Measurements from ENCODE around the gene ADGRG3.

The ADGRG3 gene

DNA sequence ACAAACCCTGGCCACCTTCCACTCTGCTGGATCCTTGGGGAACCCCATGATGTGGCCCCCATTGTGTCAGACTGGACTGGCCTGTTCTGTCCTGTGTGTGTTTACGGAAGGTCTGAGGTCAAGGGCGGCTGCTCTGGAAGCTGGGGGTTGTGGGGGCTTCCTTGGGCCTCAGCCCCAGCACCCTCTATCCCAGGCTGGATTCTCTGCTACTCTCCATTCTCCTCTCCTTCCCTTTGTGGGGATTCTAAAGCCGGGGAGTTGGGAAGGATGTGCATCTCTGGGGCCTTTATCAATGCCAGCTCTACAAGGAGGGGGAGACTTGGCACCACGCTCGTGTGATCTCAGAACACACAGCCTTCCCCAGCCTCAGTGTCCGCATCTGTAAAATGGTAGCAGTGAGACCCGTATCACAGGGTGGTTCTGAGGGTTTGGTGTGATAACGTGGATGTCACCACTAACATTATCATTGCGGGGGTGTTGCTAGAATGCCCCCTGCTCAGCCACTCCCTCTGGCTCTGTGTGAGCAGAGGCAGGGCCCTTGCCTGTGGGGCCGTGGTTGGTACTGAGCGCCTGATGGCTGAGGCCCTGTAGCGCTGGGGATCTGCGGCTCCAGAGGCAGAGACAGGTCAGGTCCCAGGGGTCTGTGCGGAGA lies 21.6 kb upstream of the ADGRG3 start:
- DNase-seq: no peak

DNA sequence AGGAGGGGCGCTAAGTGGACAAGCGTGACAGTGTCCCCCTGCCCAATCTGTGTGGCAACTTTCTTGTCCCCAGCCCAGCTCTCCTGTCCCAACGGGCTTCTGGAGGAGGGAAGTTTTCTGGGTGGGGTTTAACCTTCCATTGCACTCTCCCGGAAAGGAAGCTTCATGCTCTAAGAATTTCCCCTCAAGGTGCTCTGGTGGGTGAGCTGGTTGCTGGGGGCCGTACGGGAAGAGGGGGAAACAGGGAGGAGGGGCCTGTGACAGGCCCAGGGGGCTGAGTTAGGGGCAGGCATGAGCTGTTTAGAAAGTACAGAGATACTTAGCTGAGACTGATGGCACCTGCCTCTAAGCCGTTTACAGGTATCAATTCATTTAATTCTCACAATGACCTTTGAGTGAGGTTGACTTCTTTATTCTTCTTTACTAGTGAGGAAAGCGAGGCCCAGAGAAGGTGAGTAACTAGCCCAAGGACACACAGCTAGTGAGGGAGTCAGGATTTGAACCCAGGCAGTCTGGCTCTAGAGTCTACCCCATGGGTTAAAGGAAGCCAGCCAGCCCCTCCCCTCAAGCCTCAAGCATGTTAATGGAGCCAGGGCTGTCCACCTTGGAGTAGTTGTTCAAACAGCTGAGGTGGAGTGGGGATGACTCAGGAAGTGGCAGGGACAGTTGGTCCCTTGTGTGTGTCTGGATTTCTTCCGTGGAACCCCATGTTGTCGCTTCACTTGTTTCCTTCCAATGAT lies 20.8 kb upstream of the ADGRG3 start:
- no peak for DNase-seq

DNA sequence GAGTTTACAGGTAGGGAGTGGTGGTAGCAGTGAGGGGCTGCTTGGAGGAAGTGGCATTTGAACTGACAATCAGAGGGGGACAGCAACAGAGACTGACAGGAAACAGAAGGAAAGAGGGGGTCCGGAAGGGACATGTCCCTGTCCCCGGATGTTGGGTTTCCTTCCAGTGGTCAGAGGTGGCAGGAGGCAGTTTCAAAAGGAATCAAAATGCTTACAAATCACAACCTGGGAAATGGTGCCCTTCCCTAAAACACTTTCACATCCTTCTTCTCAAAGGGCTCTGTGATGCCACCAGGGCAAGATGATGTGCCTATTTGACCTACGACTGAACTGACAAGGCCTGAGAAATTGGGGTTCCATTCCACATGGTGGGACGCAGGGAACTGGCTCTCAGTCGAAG lies 20.0 kb upstream of the ADGRG3 start:
- no peak for DNase-seq

DNA sequence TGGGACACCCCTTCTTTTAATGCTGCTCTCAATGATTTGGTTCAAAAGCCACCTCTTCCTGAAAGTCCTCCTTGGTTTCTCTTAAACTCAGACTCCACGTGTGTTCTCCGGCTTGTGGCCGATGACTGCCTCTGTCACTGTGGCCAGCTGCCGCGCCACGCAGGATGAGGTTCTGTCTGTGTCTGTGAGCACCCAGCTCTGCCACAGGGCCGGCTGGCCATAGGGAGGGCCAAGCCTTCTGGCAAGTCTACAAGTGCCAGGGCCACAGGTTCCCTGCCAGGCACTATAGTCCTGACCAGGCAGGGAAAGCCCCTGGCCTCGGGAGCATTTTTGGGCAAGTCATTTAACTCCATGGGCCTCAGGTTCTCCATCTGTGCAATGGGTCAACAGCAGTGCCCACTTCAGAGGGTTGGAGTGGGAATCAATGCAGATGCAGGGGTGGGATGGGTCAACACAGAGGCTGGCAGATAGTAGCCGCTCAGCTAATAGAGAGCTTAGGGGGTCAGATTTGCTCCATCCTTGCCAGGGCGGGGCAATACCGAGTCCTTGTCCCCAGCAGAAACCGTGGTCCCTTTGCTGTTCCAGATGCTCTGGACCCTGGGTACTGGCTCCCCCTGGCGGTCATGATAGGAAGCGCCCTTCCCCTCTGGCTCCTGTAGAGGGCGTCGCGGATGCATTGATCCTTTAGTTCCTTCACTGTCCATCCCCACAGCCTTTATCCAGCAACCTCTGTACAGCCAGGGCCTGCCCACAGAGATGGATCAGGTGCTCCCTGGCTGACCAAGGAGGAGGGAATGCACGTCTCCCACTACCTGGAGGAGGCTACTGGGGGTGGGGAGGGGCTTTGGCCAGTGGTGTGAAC lies 19.3 kb upstream of the ADGRG3 start:
- peak; percentile 79 for DNase-seq

DNA sequence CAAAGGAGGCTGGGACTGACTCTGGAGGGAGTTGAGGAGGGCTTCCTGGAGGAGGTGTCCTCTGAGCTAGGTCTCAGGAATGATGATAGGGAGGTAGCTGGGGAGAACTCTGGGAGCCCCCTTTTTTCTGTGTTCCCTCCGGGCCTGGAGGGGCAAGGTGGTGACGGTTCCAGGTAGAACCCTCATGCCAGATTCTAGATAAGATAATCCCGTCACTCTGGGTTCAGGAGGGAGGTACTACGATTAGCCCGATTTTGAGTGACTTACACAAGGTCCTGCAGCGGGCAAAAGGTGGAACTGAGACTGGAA lies 18.7 kb upstream of the ADGRG3 start:
- no peak for DNase-seq

DNA sequence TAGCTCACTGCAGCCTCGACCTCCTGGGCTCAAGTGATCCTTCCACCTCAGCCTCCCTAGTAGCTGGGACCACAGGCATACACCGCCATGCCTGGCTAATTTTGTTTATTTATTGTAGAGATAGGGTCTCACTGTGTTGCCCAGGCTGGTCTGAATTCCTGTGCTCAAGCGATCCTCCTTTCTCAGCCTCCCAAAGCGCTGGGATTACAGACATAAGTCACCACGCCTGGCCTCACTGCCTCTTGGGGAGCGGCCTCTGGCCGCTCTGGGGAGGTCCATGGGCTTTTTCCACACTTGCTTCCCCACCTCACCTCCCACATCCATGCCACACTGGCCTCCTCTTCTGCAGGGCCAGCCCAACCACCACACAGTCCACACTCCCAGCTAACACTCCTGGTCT lies 18.3 kb upstream of the ADGRG3 start:
- no peak for DNase-seq

DNA sequence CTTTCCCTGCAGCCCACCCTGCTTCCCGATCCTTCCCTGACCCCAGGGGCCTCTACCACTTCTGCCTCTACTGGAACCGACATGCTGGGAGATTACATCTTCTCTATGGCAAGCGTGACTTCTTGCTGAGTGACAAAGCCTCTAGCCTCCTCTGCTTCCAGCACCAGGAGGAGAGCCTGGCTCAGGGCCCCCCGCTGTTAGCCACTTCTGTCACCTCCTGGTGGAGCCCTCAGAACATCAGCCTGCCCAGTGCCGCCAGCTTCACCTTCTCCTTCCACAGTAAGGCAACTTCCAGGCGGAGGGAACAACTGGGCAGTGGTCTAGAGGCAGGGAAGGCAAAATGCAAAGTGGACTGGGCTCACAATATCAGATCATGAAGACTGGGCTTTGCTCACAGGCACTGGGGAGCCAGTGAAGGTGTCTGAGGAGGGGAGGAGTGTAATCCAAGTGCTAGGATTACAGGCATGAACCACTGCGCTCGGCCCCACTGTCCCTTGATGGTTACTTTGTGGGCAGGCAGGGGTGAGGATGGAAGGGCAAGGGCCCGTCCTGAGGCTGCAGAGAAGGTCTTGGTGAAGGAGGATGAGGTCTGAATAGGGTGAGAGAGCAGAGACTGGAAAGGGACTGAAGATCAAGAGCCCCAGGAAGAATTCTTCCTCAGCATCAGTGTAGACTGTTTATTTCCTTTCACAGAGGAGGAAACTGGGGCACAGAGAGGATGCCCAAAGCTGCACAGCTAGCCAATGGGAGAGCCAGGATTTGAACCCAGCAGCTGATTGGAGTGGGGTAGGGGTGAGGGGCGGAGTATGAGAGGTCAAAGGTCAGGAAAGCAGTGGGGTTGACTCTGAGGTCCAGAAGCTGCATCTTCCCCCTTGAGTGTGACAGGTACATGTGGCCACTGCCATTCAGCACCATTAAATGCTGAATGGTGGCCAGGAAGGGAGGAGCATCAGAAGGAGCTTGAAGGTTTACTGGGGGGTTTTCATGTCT lies 16.5 kb upstream of the ADGRG3 start:
- DNase-seq: no peak

DNA sequence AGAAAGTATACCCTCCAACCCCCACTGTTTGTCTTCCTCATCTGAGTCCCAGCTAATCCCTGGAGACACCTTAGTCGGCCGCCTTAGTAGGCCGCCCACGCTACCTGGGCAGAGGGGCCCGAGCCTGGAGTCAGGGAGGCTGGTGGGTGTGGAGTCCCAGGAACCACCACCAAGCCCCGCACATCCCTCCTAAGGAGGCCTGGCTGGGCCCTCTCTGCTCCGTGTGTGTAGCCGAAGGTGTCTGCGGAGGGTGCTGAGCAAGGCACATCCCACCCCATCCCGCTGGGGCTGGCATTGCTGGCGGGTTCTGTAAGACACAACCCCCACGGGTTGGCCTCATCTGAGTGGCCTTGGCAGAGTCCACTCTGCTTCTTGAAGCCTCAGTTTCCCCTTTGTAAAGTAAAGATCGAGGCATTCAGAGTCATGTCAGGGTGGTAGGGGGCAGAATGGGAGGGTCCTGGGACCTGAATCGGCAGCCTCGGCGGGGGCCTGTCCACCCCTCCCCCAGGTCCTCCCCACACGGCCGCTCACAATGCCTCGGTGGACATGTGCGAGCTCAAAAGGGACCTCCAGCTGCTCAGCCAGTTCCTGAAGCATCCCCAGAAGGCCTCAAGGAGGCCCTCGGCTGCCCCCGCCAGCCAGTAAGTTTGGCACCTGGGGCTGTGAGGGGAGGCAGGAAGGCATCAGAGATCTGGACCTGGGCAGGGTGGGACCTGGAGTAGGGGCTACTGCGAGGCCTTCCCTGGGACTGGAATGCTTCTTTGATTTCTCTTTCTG lies 15.2 kb upstream of the ADGRG3 start:
- DNase-seq: no peak

DNA sequence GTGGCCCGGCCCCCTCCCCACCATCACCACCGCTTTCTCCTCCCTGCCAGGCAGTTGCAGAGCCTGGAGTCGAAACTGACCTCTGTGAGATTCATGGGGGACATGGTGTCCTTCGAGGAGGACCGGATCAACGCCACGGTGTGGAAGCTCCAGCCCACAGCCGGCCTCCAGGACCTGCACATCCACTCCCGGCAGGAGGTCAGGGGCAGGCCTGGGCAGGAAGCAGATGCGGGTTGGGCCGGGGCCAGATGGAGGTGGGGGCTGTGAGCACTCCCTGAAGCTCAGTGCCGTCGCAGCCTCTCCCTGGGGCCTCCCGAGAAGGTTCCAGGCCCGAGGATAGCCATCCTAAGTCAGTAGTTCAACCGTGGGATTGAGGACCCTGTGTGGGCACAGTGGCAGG lies 14.2 kb upstream of the ADGRG3 start:
- DNase-seq: no peak

DNA sequence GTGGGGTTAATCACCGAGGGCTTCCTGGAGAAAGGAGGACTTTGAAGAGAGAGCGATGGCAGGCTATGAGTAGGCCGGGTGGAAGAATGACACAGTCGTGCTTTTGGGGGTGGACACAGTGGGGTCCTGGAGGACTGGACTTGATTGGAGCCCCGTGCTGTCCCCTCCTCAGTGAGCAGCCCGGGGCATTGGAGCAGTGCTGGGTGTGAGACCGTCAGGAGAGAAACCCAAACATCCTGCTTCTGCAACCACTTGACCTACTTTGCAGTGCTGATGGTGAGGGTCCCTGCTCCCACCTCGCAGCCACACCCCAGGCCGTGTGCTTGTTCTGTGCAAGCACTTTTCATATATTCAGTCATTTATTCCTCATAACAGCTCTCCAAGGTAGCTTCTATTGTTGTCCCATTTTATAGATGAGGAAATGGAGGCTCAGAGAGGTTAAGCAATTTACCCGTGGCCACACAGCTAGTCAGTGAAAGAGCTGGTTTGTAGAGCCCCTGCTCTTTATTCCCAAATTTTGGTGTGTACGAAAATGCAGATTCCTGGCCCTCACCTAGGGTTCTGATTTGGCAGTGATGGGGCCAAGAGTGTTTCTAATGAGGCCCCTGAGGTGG lies 11.7 kb upstream of the ADGRG3 start:
- no peak for DNase-seq

DNA sequence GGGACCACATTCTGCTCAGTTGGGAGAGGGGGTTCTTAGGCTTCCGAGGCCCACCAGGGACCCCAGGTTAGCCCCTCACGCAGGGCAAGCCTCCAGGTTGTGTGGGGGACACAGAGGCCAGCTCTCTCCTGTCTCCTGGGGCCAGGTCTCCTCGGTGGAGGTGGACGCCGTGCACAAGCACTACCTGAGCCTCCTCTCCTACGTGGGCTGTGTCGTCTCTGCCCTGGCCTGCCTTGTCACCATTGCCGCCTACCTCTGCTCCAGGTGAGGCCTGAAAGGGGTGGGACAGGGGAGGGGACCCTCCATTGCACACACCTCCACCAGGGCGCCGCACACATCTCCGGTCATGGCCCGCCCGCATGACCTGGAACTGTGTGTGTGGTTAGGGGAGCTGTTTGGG lies 10.9 kb upstream of the ADGRG3 start:
- DNase-seq: no peak

DNA sequence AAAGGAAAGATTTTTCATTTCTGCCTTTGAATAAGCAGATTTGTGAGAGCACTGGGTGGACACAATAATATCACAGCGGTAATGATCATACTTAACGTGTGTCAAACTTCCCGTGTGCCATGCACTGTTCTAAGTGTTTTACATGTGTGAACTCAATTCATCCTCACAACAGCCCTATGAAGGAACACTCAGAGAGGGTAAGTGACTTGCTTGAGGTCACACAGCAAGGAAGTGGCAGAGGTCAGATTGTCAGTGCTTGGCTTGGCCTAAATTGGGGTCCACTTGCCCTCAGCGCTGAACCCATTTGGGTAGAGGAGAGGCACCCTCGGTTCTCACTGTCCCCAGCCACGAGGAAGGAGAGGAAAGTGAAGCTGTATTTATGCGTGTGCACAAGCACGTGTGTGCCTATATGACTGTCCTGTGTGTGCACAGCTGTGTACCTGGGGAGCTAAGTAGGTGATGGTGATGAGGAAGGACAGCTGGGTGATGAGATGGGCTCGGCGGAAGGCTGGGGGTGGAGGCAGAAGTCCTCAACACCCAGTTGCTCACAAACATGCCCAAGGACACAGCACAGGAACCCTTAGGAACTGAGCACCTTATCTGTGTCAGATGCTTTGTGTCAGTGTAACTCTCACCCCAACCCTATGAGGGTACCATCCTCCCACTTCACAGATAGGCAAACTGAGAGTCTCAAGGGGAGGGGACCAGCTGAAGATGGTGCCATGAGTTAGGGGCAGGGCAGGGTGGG lies 9.8 kb upstream of the ADGRG3 start:
- DNase-seq: no peak

DNA sequence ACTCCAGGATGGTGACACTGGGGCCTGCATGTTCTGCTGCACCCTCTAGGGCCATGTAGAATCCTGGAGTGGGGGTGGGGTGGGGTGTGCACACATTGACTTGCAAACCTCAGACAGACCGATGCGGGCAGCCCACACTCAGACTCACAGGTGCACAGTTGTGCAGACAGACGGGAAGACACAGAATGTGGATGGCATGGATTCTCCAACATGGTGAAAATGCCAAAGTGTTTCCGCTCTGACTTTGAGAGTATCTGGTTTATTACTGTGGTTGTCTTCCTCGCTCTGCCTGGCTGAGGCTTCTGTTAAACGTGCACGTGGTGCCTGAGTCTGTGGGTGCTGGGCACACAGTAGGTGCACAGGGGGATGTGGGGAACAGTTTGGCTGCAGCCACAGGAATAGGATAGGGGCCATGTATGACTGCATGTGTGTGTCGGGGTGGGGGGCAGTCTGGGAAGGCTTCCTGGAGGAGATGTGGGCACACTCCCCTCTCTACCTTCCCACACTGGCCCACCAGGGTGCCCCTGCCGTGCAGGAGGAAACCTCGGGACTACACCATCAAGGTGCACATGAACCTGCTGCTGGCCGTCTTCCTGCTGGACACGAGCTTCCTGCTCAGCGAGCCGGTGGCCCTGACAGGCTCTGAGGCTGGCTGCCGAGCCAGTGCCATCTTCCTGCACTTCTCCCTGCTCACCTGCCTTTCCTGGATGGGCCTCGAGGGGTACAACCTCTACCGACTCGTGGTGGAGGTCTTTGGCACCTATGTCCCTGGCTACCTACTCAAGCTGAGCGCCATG lies 9.0 kb upstream of the ADGRG3 start:
- no peak for DNase-seq

DNA sequence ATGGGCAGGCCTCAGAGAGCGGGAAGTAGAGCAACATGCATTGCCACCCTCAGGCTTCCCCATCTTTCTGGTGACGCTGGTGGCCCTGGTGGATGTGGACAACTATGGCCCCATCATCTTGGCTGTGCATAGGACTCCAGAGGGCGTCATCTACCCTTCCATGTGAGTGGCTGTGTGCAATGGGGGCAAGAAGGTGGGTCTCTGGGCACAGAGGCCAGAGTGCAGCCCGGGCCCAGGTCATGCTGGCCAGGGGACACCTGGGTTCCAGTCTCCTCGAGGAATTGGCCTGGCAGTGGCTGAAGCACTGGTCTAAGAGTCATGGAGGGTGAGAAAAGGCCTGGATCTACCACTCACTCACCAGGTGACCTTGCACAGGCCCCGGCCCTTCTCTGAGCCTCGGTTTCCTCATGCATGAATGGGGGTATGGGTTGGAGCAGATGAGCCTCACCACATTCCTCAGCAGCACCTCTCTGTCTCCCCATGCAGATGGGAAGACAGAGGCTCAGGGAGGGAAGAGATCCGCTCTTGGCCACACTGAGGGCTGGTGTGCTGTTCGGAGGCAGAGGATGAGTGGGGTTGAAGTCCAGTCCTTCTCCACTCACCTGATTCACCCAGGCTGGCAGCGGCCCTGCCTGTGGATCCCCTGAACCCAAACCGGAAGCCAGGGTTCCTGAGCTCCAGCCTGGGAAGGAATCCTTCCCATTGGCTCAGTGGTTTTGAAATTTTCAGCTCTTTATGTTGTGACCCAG lies 7.2 kb upstream of the ADGRG3 start:
- no peak for DNase-seq

DNA sequence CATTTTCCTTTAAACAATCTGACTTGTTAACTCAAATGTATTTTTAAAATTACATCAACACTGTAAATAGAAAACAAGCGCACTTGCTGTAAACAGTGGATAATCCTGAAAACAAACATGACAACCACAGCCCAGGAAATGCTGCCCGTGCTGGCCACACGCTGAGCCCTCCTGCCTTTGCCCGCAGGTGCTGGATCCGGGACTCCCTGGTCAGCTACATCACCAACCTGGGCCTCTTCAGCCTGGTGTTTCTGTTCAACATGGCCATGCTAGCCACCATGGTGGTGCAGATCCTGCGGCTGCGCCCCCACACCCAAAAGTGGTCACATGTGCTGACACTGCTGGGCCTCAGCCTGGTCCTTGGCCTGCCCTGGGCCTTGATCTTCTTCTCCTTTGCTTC lies 6.6 kb upstream of the ADGRG3 start:
- DNase-seq: no peak

DNA sequence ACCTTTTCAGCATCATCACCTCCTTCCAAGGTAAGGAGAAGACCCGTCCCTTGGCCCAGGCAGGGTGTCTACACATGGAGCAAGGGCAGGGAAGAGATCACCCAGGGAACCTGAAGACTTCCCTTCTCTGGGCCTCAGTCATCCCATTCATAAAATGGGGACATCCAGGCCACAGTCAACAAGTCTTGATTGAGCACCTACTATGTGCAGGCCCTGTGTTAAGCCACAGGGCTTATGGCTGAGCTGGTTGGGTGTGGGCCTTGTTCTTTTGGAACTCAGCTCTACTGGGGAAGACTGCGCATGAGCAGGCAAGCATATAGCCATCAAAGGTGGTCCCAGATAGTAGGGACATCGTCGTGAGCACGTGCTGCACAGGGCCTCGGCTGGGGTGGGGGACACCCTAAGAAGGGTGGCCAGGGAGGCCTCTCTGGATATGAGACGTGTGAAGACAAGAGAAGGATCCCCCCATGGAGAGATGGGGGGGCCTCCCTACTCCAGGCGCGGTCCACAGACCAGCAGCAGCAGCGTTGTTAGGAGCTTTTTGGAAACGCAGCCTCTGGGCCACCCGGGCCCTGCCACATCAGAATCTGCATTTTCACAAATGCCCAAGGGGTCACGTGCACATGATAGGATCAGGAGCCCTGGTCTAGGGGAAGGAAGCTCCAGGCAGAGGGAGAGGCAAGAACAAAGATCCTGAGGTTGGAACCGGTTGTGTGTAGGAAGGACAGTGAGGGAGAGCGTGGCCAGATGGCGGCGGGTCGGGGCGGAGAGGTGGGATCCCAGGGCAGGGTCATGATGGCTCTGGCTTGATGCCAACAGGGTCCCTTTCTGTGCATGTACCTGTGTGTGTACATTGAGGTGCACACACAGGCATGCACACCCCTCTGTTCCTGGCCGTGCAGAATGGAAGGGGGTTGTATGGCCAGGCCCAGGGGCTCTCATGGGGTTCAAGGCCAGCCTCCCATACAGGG lies 5.9 kb upstream of the ADGRG3 start:
- DNase-seq: no peak

DNA sequence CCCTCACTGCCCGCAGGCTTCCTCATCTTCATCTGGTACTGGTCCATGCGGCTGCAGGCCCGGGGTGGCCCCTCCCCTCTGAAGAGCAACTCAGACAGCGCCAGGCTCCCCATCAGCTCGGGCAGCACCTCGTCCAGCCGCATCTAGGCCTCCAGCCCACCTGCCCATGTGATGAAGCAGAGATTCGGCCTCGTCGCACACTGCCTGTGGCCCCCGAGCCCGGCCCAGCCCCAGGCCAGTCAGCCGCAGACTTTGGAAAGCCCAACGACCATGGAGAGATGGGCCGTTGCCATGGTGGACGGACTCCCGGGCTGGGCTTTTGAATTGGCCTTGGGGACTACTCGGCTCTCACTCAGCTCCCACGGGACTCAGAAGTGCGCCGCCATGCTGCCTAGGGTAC lies 4.7 kb upstream of the ADGRG3 start:
- DNase-seq: no peak
